Fibroblast of skin of right biceps (primary cell): Measurements from ENCODE around the gene PLD6.

ENCODE experiments used
- DNase-seq: peaks from one replicate; pipeline ENCODE4 v3.0.0-alpha.2; 2013

PLD6 gene

DNA sequence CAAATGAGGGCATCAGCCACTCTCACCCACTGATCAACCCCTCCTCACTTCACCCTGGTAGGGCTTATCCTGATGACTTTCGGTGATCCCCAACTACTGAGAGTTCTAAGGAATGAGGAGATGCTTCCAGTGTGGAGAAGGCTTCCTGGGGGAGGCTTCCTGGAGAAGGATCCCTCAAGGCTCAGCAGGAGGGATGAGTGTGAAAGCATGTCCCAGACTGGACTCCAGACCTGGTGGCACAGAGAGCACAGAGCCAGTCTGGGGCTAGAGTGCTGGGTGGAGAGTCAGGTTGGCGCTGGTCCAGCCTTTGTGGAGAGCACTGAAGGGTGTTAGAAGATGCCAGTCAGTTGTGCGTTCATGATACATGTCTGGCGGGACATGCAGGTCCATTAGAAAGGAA, 53.7 kb downstream of the PLD6 start:
- DNase-seq, result peak; percentile 15

DNA sequence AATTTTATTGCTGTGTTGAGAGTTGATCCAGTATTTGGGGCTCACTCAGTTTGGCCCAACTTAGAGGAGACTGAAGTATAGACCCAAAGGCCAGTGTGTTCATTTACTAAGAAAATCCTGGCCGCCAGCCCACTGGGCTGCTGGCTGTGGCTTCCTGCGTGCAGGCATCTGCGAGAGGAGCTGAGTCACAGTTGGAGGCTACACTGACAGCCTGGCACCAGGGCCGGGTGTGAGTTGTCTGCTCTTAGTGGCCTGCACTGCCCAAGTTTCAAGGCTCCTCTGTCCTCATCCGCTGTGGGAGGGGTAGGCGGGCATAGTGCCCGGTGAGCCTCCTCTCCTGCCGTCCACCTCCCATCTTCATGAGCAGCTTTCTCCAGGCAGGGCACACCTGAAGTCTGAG, 54.2 kb downstream of the PLD6 start:
- peak; percentile 93 for DNase-seq

DNA sequence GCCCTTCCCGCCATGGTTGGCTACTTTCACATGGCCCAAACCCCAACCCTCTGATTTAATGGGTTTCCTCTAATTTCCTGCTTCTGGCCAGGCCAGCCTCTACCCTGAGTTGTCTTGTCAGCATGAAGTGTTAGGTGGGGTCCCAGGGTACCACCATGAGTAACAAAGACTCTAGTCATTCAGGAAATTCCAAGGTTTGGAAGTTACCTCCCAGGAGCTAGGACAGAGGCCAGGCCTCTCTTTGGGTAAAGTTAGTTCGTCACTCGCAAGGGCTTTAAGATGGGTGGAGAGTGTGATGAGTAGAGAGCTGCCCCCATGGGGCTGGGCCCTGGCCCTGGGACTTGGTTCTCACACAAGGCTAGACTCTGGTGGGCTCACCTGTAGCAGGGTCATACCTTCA, 54.6 kb downstream of the PLD6 start:
- peak; percentile 85 for DNase-seq

DNA sequence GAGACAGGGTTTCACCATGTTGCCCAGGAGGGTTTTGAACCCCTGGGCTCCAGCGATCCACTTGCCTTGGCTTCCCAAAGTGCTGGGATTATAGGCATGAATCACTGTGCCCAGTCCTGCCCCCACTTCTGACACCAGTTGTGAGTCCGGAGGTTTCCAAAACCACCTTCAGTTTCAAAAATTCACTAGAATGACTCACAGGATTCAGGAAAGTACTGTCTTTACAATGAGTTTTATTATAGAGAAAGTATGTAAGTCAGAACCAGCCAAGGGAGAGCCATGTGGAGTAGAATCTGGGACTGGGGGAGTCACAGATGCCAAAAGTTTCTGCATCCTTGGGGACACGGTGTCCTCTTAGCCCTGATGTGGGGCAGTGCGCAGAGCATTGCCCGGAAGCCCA, 55.1 kb downstream of the PLD6 start:
- DNase-seq, result peak; percentile 90
